GM21515 (cell line): ENCODE results near the gene FANCE.

Experiments used
- ATAC-seq: cut with Tn5 transposase; IDR thresholded peaks from one replicate; pipeline ENCODE4 v1.9.1; 2021; ENCODE audit not compliant: unreplicated experiment

The FANCE gene

GRCh38 chr6:35452183-35453090 is at the start of gene FANCE:
TSS of gene FANCE (plus strand) at chr6:35452338. CDS start at chr6:35452546, 208 bp downstream.
- peak; percentile 87 for ATAC-seq

GRCh38 chr6:35402856-35403191 is 49.3 kb upstream of the FANCE start:
- no peak for ATAC-seq

- ATAC-seq, result no peak
These were observed 48.3 kb upstream of the FANCE start for GRCh38 chr6:35403544-35404442.

- ATAC-seq, result no peak
These were observed 45.2 kb upstream of the FANCE start for GRCh38 chr6:35406711-35407485.

- ATAC-seq, result no peak
These were observed 42.9 kb upstream of the FANCE start for GRCh38 chr6:35409245-35409644.

GRCh38 chr6:35410131-35410530 is 42.0 kb upstream of the FANCE start:
- ATAC-seq, result no peak

- ATAC-seq, result no peak
These were observed 41.1 kb upstream of the FANCE start for GRCh38 chr6:35411066-35411465.

GRCh38 chr6:35412102-35412501 is 40.0 kb upstream of the FANCE start:
- ATAC-seq, result no peak

- no peak for ATAC-seq
These were observed 38.2 kb upstream of the FANCE start for GRCh38 chr6:35413911-35414310.

GRCh38 chr6:35415065-35415891 is 36.9 kb upstream of the FANCE start:
- ATAC-seq, result no peak

GRCh38 chr6:35417979-35418661 is 34.0 kb upstream of the FANCE start:
- ATAC-seq, result no peak

GRCh38 chr6:35419417-35419816 is 32.7 kb upstream of the FANCE start:
- no peak for ATAC-seq

- ATAC-seq, result no peak
These were observed 32.2 kb upstream of the FANCE start for GRCh38 chr6:35419961-35420360.

GRCh38 chr6:35425284-35425683 is 26.9 kb upstream of the FANCE start:
- ATAC-seq, result no peak

GRCh38 chr6:35426074-35426473 is 26.1 kb upstream of the FANCE start:
- no peak for ATAC-seq

GRCh38 chr6:35427435-35427834 is 24.7 kb upstream of the FANCE start:
- ATAC-seq, result no peak

- no peak for ATAC-seq
These were observed 24.3 kb upstream of the FANCE start for GRCh38 chr6:35427851-35428321.

- no peak for ATAC-seq
These were observed 23.6 kb upstream of the FANCE start for GRCh38 chr6:35428421-35429149.

- ATAC-seq, result no peak
These were observed 22.7 kb upstream of the FANCE start for GRCh38 chr6:35429463-35429862.
